Ovary (tissue), 9 donors: ENCODE results near the gene KRT71. TPM values are rescaled to one million over a fixed set of nuclear protein-coding genes. Genes with fewer than 3 reads are reported as not detected.

Experiments
- DNase-seq, 5 donors: peaks; one replicate each; pipeline ENCODE4 v3.0.0-alpha.2; 2019 to 2020
- H3K27ac ChIP-seq, 2 donors: fragments of 200-600 bp; one replicate each; pipeline versions ENCODE4 v1.5.1 to v1.8.0; 2019 to 2022
- H3K27me3 ChIP-seq: fragments of 200-600 bp; one replicate; pipeline ENCODE4 v1.8.0; 2022
- H3K36me3 ChIP-seq: fragments of 200-600 bp; sonication (generic); one replicate; pipeline ENCODE4 v1.5.1; 2019
- H3K4me1 ChIP-seq: one replicate; pipeline ENCODE4 v1.8.1; 2013; ENCODE audit warnings: mild to moderate bottlenecking, moderate library complexity; ENCODE audit not compliant: insufficient read depth
- H3K4me3 ChIP-seq: fragments of 200-600 bp; sonication (generic); one replicate; pipeline ENCODE4 v1.5.1; 2017
- H3K9me3 ChIP-seq, 2 donors: fragments of 200-600 bp in 1 of 2; sonication (generic) in 1 of 2; one replicate each; pipeline versions ENCODE4 v1.5.1 to v1.8.1; 2013 to 2019; ENCODE audit warnings: mild to moderate bottlenecking in 1 of 2, moderate library complexity in 1 of 2
- CTCF ChIP-seq, 3 donors: fragments of 450-650 bp in 2 of 3; fragments of 200-600 bp in 1 of 3; IDR thresholded peaks; one replicate each; pipeline versions ENCODE4 v1.5.1 to v1.8.0; 2016 to 2022; ENCODE audit warnings: antibody characterized with exemption in 3 of 3, mild to moderate bottlenecking in 1 of 3
- EP300 ChIP-seq: sonication (generic); formaldehyde crosslinking; IDR thresholded peaks from one replicate; pipeline ENCODE4 v1.6.1; 2017; ENCODE audit warnings: antibody characterized with exemption
- POLR2A ChIP-seq: fragments of 450-650 bp; IDR thresholded peaks from one replicate; pipeline ENCODE4 v1.6.1; 2017; ENCODE audit warnings: antibody characterized with exemption, mild to moderate bottlenecking, moderate library complexity
- WGBS, 3 donors: extraction: QIAGEN DNeasy Blood & Tissue Kit in 1 of 3; methylation state at CpG; one replicate each; pipeline versions ENCODE4 v1.1.5 to v1.1.7; 2013 to 2017; 5-methylcytosine and 5-hydroxymethylcytosine counted together
- intact Hi-C, 4 donors: fragments of 100-400 bp; cut with DNase I; formaldehyde crosslinking; loops; one replicate each; pipeline versions ENCODE4 v1.11.0 to v1.15.1; 2022 to 2023
- polyA plus RNA-seq, 2 donors: library from polyadenylated mRNA; stranded (reverse); fragments of 200-250 nt in 1 of 2; fragments of 350-450 nt in 1 of 2; fragmentation: Illumina TruSeq in 1 of 2; extraction: RNeasy Lipid Tissue Mini Kit (QIAGEN cat#74804) in 1 of 2; gene quantifications; one replicate each; pipeline ENCODE4 v1.2.3, GENCODE V29; 2013 to 2014
- total RNA-seq, 7 donors: library from RNA; depleted of rRNA in 2 of 7; stranded (reverse); fragments of >200 nt in 2 of 7; fragmentation: NEBNext Ultra II Directional in 3 of 7; extraction: Animal tissue kit (Norgen Biotek cat#: 25700) in 3 of 7; gene quantifications; one replicate each; pipeline versions ENCODE4 v1.1.0 to v1.2.4, GENCODE V29; 2016 to 2023
- donor health status: DM: no; HTN: no; CAD: no; lungs with moderate emphysema.
- donor health status: DM: no; HTN: no; CAD: no.
- donor health status: Bipolar disorder and iron deficiency.
- donor health status: DM: yes; HTN: yes; CAD: no.
- donor health status: DM: no; HTN: no; CAD: no.
- donor health status: DM: yes; HTN: yes; CAD: no.

Gene KRT71
- total and polyA plus RNA-seq, 9 donors = not detected

GRCh38 chr12:52524898-52525591 is 27.9 kb downstream of the KRT71 start:
- intact Hi-C loops = no loop called here
- TF ChIP-seq POLR2A = no peak
- no peak for TF ChIP-seq CTCF (IDR thresholded peaks at IDR 0.05)
- TF ChIP-seq EP300 = no peak

GRCh38 chr12:52524241-52524897 is 28.6 kb downstream of the KRT71 start:
- DNase-seq = no peak
- H3K27me3 ChIP-seq = no peaks in the 10 kb centered on the region
- TF ChIP-seq EP300 (no peak), CTCF (IDR thresholded peaks at IDR 0.05) (no peak)
- no peaks in the 10 kb centered on the region for H3K4me1 ChIP-seq
- no peaks in the 10 kb centered on the region for H3K36me3 ChIP-seq
- H3K4me3 ChIP-seq = no peak overlapping the region
- WGBS, 3 donors = 50 to 65% (median 56%) methylated on average over 6 of the region's 6 CpGs
- intact Hi-C loops = no loop called here
- no peak overlapping the region for H3K27ac ChIP-seq
- no peaks in the 10 kb centered on the region for H3K9me3 ChIP-seq

More at GRCh38 chr12:52524898-52525591, 27.9 kb downstream of the KRT71 start:
- Histone ChIP-seq H3K4me1 (no peaks in the 10 kb centered on the region), H3K27ac (no peak overlapping the region), H3K27me3 (no peaks in the 10 kb centered on the region), H3K36me3 (no peaks in the 10 kb centered on the region), H3K4me3 (no peak overlapping the region), H3K9me3 (no peaks in the 10 kb centered on the region)
- WGBS, 3 donors = 50 to 83% (median 75%) methylated on average over 5 of the region's 5 CpGs
- DNase-seq = no peak

GRCh38 chr12:52523824-52524223 is 29.1 kb downstream of the KRT71 start:
- H3K9me3 ChIP-seq = no peaks in the 10 kb centered on the region
- no peaks in the 10 kb centered on the region for H3K36me3 ChIP-seq
- H3K4me1 ChIP-seq = no peaks in the 10 kb centered on the region
- DNase-seq = no peak
- no peak overlapping the region for H3K4me3 ChIP-seq
- TF ChIP-seq EP300 (no peak), POLR2A (no peak), CTCF (IDR thresholded peaks at IDR 0.05) (no peak)
- no peak overlapping the region for H3K27ac ChIP-seq
- no peaks in the 10 kb centered on the region for H3K27me3 ChIP-seq
- intact Hi-C loops = no loop called here
- WGBS, 3 donors = 86 to 90% (median 87%) methylated on average over 4 of the region's 4 CpGs

GRCh38 chr12:52522346-52523011 is 30.5 kb downstream of the KRT71 start:
- H3K4me3 ChIP-seq = no peak overlapping the region

More at GRCh38 chr12:52522346-52523011, 30.5 kb downstream of the KRT71 start:
- Histone ChIP-seq H3K27me3 (no peaks in the 10 kb centered on the region), H3K36me3 (no peaks in the 10 kb centered on the region), H3K4me1 (no peaks in the 10 kb centered on the region), H3K9me3 (no peaks in the 10 kb centered on the region), H3K27ac (no peak overlapping the region)
- no peak for TF ChIP-seq POLR2A
- no peak for TF ChIP-seq EP300
- TF ChIP-seq CTCF (IDR thresholded peaks at IDR 0.05) = no peak
- DNase-seq = no peak
- WGBS, 3 donors = 61 to 69% (median 61%) methylated on average over 10 of the region's 10 CpGs
- intact Hi-C loops = no loop called here
